ENCODE data around the gene DENND4C.

GRCh38 chr9:19410195-19410503, 179.7 kb downstream of the DENND4C start:
- TF ChIP-seq CTCF (IDR thresholded peaks at IDR 0.05) (no peak), POLR2A (IDR thresholded peaks at IDR 0.05) (no peak), POLR2AphosphoS5 (IDR thresholded peaks at IDR 0.05) (no peak), EP300 (IDR thresholded peaks at IDR 0.05; ENCODE audit: low read depth) (no peak)

All from transverse colon (tissue), 4 donors.